ENCODE measurements around the gene CPAMD8.
"Not testable (repeated sequence)": the region's sequence is repeated elsewhere in the genome, so short reads cannot be mapped to it uniquely, and the experiment has no call there.

The CPAMD8 gene

GRCh38 chr19:16885166-16885565 is 141.4 kb downstream of the CPAMD8 start:
- Histone ChIP-seq H3K4me3 (ENCODE audit: low read depth in 1 of 5, low read length in 5 of 5) (no peak overlapping the region), H3K4me1 (ENCODE audit: control insufficient read depth in 5 of 5, insufficient read depth in 5 of 5, low read length in 5 of 5) (peaks cover 0 to 52% (median 36%) of the 10 kb centered on the region in 5 donors), H3K9me3 (ENCODE audit: control insufficient read depth in 5 of 5, low read length in 5 of 5) (peaks cover 2 to 30% (median 17%) of the 10 kb centered on the region in 5 donors), H3K27me3 (ENCODE audit: control insufficient read depth in 5 of 5, insufficient read depth in 4 of 5, low read length in 5 of 5) (peaks cover 0 to 4% (median 0%) of the 10 kb centered on the region in 5 donors), H3K9ac (ENCODE audit: low read length in 5 of 5) (no peak overlapping the region), H3K27ac (ENCODE audit: low read depth, low read length) (no peak overlapping the region), H3K36me3 (ENCODE audit: control insufficient read depth in 5 of 5, insufficient read depth in 5 of 5, low read length in 5 of 5) (peaks cover 0 to 3% (median 2%) of the 10 kb centered on the region in 5 donors)

GRCh38 chr19:16883522-16883921 is 143.1 kb downstream of the CPAMD8 start:
- Histone ChIP-seq H3K27ac (ENCODE audit: low read depth, low read length) (no peak overlapping the region), H3K36me3 (ENCODE audit: control insufficient read depth in 5 of 5, insufficient read depth in 5 of 5, low read length in 5 of 5) (peaks cover 0 to 20% (median 18%) of the 10 kb centered on the region in 5 donors), H3K9ac (ENCODE audit: low read length in 5 of 5) (no peak overlapping the region), H3K9me3 (ENCODE audit: control insufficient read depth in 5 of 5, low read length in 5 of 5) (peaks cover 2 to 30% (median 17%) of the 10 kb centered on the region in 5 donors), H3K27me3 (ENCODE audit: control insufficient read depth in 5 of 5, insufficient read depth in 4 of 5, low read length in 5 of 5) (peaks cover 0 to 4% (median 0%) of the 10 kb centered on the region in 5 donors), H3K4me3 (ENCODE audit: low read depth in 1 of 5, low read length in 5 of 5) (no peak overlapping the region), H3K4me1 (ENCODE audit: control insufficient read depth in 5 of 5, insufficient read depth in 5 of 5, low read length in 5 of 5) (peaks cover 0 to 36% (median 23%) of the 10 kb centered on the region in 5 donors)

GRCh38 chr19:16882146-16882545 is 144.5 kb downstream of the CPAMD8 start:
- peaks cover 2 to 30% (median 17%) of the 10 kb centered on the region in 5 donors for H3K9me3 ChIP-seq (ENCODE audit: control insufficient read depth in 5 of 5, low read length in 5 of 5)
- no peak overlapping the region for H3K4me3 ChIP-seq (ENCODE audit: low read depth in 1 of 5, low read length in 5 of 5)
- H3K9ac ChIP-seq (ENCODE audit: low read length in 5 of 5), result no peak overlapping the region
- H3K27me3 ChIP-seq (ENCODE audit: control insufficient read depth in 5 of 5, insufficient read depth in 4 of 5, low read length in 5 of 5), result no peaks in the 10 kb centered on the region
- peaks cover 0 to 33% (median 32%) of the 10 kb centered on the region in 5 donors for H3K36me3 ChIP-seq (ENCODE audit: control insufficient read depth in 5 of 5, insufficient read depth in 5 of 5, low read length in 5 of 5)
- H3K27ac ChIP-seq (ENCODE audit: low read depth, low read length), result no peak overlapping the region
- H3K4me1 ChIP-seq (ENCODE audit: control insufficient read depth in 5 of 5, insufficient read depth in 5 of 5, low read length in 5 of 5), result peaks cover 0 to 33% (median 11%) of the 10 kb centered on the region in 5 donors

GRCh38 chr19:16880884-16881554 is 145.6 kb downstream of the CPAMD8 start:
- Histone ChIP-seq H3K4me3 (ENCODE audit: low read depth in 1 of 5, low read length in 5 of 5) (peak overlapping the region in 1 of 5 donors; percentile 10), H3K9me3 (ENCODE audit: control insufficient read depth in 5 of 5, low read length in 5 of 5) (peaks cover 2 to 30% (median 17%) of the 10 kb centered on the region in 5 donors), H3K27ac (ENCODE audit: low read depth, low read length) (no peak overlapping the region), H3K9ac (ENCODE audit: low read length in 5 of 5) (no peak overlapping the region), H3K4me1 (ENCODE audit: control insufficient read depth in 5 of 5, insufficient read depth in 5 of 5, low read length in 5 of 5) (peaks cover 0 to 37% (median 10%) of the 10 kb centered on the region in 5 donors), H3K36me3 (ENCODE audit: control insufficient read depth in 5 of 5, insufficient read depth in 5 of 5, low read length in 5 of 5) (peaks cover 0 to 45% (median 43%) of the 10 kb centered on the region in 5 donors), H3K27me3 (ENCODE audit: control insufficient read depth in 5 of 5, insufficient read depth in 4 of 5, low read length in 5 of 5) (no peaks in the 10 kb centered on the region)

GRCh38 chr19:16878181-16878965 is 148.2 kb downstream of the CPAMD8 start:
- Histone ChIP-seq H3K27me3 (ENCODE audit: control insufficient read depth in 5 of 5, insufficient read depth in 4 of 5, low read length in 5 of 5) (no peaks in the 10 kb centered on the region), H3K9me3 (ENCODE audit: control insufficient read depth in 5 of 5, low read length in 5 of 5) (peaks cover 2 to 27% (median 17%) of the 10 kb centered on the region in 5 donors), H3K27ac (ENCODE audit: low read depth, low read length) (no peak overlapping the region), H3K4me1 (ENCODE audit: control insufficient read depth in 5 of 5, insufficient read depth in 5 of 5, low read length in 5 of 5) (peaks cover 0 to 53% (median 19%) of the 10 kb centered on the region in 5 donors), H3K9ac (ENCODE audit: low read length in 5 of 5) (no peak overlapping the region), H3K4me3 (ENCODE audit: low read depth in 1 of 5, low read length in 5 of 5) (no peak overlapping the region), H3K36me3 (ENCODE audit: control insufficient read depth in 5 of 5, insufficient read depth in 5 of 5, low read length in 5 of 5) (peaks cover 0 to 50% (median 49%) of the 10 kb centered on the region in 5 donors)

- Histone ChIP-seq H3K4me3 (ENCODE audit: low read depth in 1 of 5, low read length in 5 of 5) (no peak overlapping the region), H3K4me1 (ENCODE audit: control insufficient read depth in 5 of 5, insufficient read depth in 5 of 5, low read length in 5 of 5) (peaks cover 0 to 60% (median 24%) of the 10 kb centered on the region in 5 donors), H3K36me3 (ENCODE audit: control insufficient read depth in 5 of 5, insufficient read depth in 5 of 5, low read length in 5 of 5) (peaks cover 0 to 58% (median 56%) of the 10 kb centered on the region in 5 donors), H3K27ac (ENCODE audit: low read depth, low read length) (no peak overlapping the region), H3K9me3 (ENCODE audit: control insufficient read depth in 5 of 5, low read length in 5 of 5) (peaks cover 2 to 20% (median 14%) of the 10 kb centered on the region in 5 donors), H3K27me3 (ENCODE audit: control insufficient read depth in 5 of 5, insufficient read depth in 4 of 5, low read length in 5 of 5) (no peaks in the 10 kb centered on the region), H3K9ac (ENCODE audit: low read length in 5 of 5) (no peak overlapping the region)
These were observed 149.0 kb downstream of the CPAMD8 start for GRCh38 chr19:16877581-16877980.

GRCh38 chr19:16876904-16877361 is 149.7 kb downstream of the CPAMD8 start:
- Histone ChIP-seq H3K4me1 (ENCODE audit: control insufficient read depth in 5 of 5, insufficient read depth in 5 of 5, low read length in 5 of 5) (peaks cover 0 to 61% (median 24%) of the 10 kb centered on the region in 5 donors), H3K9ac (ENCODE audit: low read length in 5 of 5) (no peak overlapping the region), H3K9me3 (ENCODE audit: control insufficient read depth in 5 of 5, low read length in 5 of 5) (peaks cover 1 to 13% (median 7%) of the 10 kb centered on the region in 5 donors), H3K27me3 (ENCODE audit: control insufficient read depth in 5 of 5, insufficient read depth in 4 of 5, low read length in 5 of 5) (no peaks in the 10 kb centered on the region), H3K36me3 (ENCODE audit: control insufficient read depth in 5 of 5, insufficient read depth in 5 of 5, low read length in 5 of 5) (peaks cover 0 to 65% (median 57%) of the 10 kb centered on the region in 5 donors), H3K4me3 (ENCODE audit: low read depth in 1 of 5, low read length in 5 of 5) (no peak overlapping the region), H3K27ac (ENCODE audit: low read depth, low read length) (no peak overlapping the region)

GRCh38 chr19:16875584-16876555 is 150.7 kb downstream of the CPAMD8 start:
- Histone ChIP-seq H3K27me3 (ENCODE audit: control insufficient read depth in 5 of 5, insufficient read depth in 4 of 5, low read length in 5 of 5) (no peaks in the 10 kb centered on the region), H3K27ac (ENCODE audit: low read depth, low read length) (no peak overlapping the region), H3K36me3 (ENCODE audit: control insufficient read depth in 5 of 5, insufficient read depth in 5 of 5, low read length in 5 of 5) (peaks cover 3 to 75% (median 68%) of the 10 kb centered on the region in 5 donors), H3K4me3 (ENCODE audit: low read depth in 1 of 5, low read length in 5 of 5) (no peak overlapping the region), H3K9ac (ENCODE audit: low read length in 5 of 5) (no peak overlapping the region), H3K4me1 (ENCODE audit: control insufficient read depth in 5 of 5, insufficient read depth in 5 of 5, low read length in 5 of 5) (peaks cover 0 to 67% (median 24%) of the 10 kb centered on the region in 5 donors), H3K9me3 (ENCODE audit: control insufficient read depth in 5 of 5, low read length in 5 of 5) (peaks cover 0 to 3% (median 0%) of the 10 kb centered on the region in 5 donors)

- not testable (repeated sequence) for H3K27me3 ChIP-seq (ENCODE audit: control insufficient read depth in 5 of 5, insufficient read depth in 4 of 5, low read length in 5 of 5); H3K9me3 ChIP-seq (ENCODE audit: control insufficient read depth in 5 of 5, low read length in 5 of 5); H3K9ac ChIP-seq (ENCODE audit: low read length in 5 of 5); H3K4me3 ChIP-seq (ENCODE audit: low read depth in 1 of 5, low read length in 5 of 5)
- Histone ChIP-seq H3K27ac (ENCODE audit: low read depth, low read length) (peak overlapping the region; percentile 32), H3K4me1 (ENCODE audit: control insufficient read depth in 5 of 5, insufficient read depth in 5 of 5, low read length in 5 of 5) (peaks cover 0 to 59% (median 24%) of the 10 kb centered on the region in 5 donors), H3K36me3 (ENCODE audit: control insufficient read depth in 5 of 5, insufficient read depth in 5 of 5, low read length in 5 of 5) (peaks cover 3 to 80% (median 72%) of the 10 kb centered on the region in 5 donors)
These were observed 151.7 kb downstream of the CPAMD8 start for GRCh38 chr19:16874978-16875299.

All from subcutaneous abdominal adipose tissue (tissue), 5 donors.